Keratinocyte (primary cell): ENCODE measurements around the gene SPAG16.

Experiments used
- CTCF ChIP-seq, 3 experiments: IDR thresholded peaks in 1 of 3; conservative IDR thresholded peaks in 1 of 3; optimal IDR thresholded peaks in 1 of 3; 2 replicates in 2 of 3; 3 replicates in 1 of 3; pipeline versions ENCODE3 to v1.5.1; 2011; ENCODE audit warnings: low read length in 3 of 3, mild to moderate bottlenecking in 3 of 3, moderate library complexity in 2 of 3, control low read depth in 1 of 3, inconsistent platforms in 1 of 3; ENCODE audit not compliant: insufficient read depth in 2 of 3; ENCODE audit errors: extremely low read depth in 1 of 3
- EZH2 ChIP-seq: IDR thresholded peaks from one replicate; pipeline ENCODE4 v1.6.1; 2012; ENCODE audit warnings: inconsistent platforms, mild to moderate bottlenecking, low read length, moderate library complexity

GRCh38 chr2:214365549-214365948, 1081.3 kb downstream of the SPAG16 start:
- no peak for TF ChIP-seq CTCF (optimal IDR thresholded peaks at IDR 0.05 in 1 of 3, IDR thresholded peaks at IDR 0.05 in 1 of 3, conservative IDR thresholded peaks at IDR 0.05 in 1 of 3; ENCODE audit: extremely low read depth in 1 of 3, insufficient read depth in 2 of 3, low read length in 3 of 3)
- no peak for TF ChIP-seq EZH2
